Mucosa of descending colon (tissue), 3 donors: ENCODE data around the gene CPT1B. TPM values are rescaled to one million over a fixed set of nuclear protein-coding genes. Genes with fewer than 3 reads are reported as not detected.

Source experiments
- ATAC-seq: fragments of 200-7000 bp; cut with Tn5 transposase; one replicate; pipeline ENCODE4 v1.9.1; 2020; ENCODE audit warnings: mild to moderate bottlenecking, moderate library complexity
- DNase-seq, 3 donors: peaks; one replicate each; pipeline ENCODE4 v3.0.0-alpha.2; 2020
- H3K36me3 ChIP-seq: fragments of 200-600 bp; one replicate; pipeline ENCODE4 v1.8.0; 2021; ENCODE audit warnings: low read depth, mild to moderate bottlenecking
- H3K4me1 ChIP-seq: fragments of 200-600 bp; one replicate; pipeline ENCODE4 v1.8.0; 2021; ENCODE audit warnings: low read depth, mild to moderate bottlenecking
- H3K4me3 ChIP-seq: fragments of 200-600 bp; one replicate; pipeline ENCODE4 v1.8.0; 2021; ENCODE audit warnings: mild to moderate bottlenecking
- H3K9me3 ChIP-seq: fragments of 200-600 bp; one replicate; pipeline ENCODE4 v1.8.0; 2021; ENCODE audit warnings: mild to moderate bottlenecking
- intact Hi-C, 2 donors: fragments of 100-400 bp; cut with DNase I in 1 of 2; cut with micrococcal nuclease in 1 of 2; formaldehyde crosslinking; loops; one replicate each; pipeline versions ENCODE4 v1.11.0 to v1.11.1; 2022; cut with DNase I, micrococcal nuclease
- total RNA-seq, 3 donors: library from RNA; stranded (reverse); fragmentation: NEBNext Ultra II Directional in 2 of 3; extraction: Animal tissue kit (Norgen Biotek cat#: 25700) in 2 of 3; gene quantifications; one replicate each; pipeline versions ENCODE4 v1.2.1 to v1.2.4, GENCODE V29; 2021 to 2023
- TF ChIP-seq, protein P1 (sequence below): fragments of 200-600 bp; IDR thresholded peaks from one replicate; pipeline ENCODE4 v1.8.0; 2022; ENCODE audit warnings: antibody characterized with exemption, mild to moderate bottlenecking
- donor health status: DM: no; HTN: no; CAD: no; lungs with moderate emphysema.
- donor health status: DM: no; HTN: no; CAD: no.
- donor health status: DM: no; HTN: yes; CAD: no.

CPT1B gene
- total RNA-seq, 3 donors from 2014 or later, result 24.5 to 51.6 (median 29.9) TPM

DNA sequence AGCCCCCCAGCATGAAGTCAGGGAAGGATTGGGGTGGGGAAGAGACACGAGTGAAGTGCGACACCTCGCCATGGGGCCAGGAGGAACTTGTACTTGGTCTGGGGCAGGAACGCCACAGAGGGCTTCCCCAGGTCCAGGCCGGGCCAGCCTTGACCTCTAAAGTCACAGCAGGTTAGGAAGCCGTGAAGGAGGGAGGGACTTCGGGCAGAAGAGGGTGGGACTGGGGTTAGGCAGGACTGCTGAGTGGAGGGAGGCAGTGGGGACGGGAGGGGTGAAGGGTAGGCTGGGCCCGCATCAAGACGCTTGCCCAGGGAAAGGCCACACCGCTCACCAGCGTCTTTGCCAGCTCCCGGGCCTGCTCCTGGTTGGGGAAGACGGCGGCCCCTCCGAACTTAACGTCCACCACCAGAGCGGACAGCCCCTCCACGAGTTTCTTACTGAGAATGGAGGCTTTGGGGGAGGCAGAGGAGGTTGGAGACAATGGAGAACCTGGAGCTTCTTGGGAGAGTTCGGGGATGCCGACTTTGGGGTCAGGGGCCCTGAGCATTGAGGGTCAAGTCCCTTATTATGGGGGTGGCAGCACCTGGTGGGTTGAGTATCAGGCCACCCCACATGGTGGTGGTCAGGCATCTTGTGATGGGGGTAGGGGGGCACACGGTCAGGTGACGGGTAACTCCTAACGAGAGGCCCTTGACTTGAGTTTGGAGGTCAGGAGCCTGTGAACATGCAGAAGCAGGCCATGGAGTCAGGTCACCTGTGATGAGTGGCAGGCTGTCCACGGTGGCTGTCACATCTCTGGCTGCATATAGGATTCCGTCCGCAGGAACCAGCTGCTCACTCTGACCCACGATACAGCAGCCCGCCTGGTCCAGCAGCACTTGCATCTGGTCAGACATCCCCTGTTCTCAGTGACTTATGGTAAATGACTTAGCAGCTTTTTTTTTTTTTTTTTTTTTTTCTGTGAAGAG, 51.1 kb downstream of the CPT1B start:
- Histone ChIP-seq H3K9me3 (no peaks in the 10 kb centered on the region), H3K4me1 (peaks cover 49% of the 10 kb centered on the region), H3K36me3 (peaks cover 7% of the 10 kb centered on the region), H3K4me3 (no peak overlapping the region)
- TF ChIP-seq, protein P1, sequence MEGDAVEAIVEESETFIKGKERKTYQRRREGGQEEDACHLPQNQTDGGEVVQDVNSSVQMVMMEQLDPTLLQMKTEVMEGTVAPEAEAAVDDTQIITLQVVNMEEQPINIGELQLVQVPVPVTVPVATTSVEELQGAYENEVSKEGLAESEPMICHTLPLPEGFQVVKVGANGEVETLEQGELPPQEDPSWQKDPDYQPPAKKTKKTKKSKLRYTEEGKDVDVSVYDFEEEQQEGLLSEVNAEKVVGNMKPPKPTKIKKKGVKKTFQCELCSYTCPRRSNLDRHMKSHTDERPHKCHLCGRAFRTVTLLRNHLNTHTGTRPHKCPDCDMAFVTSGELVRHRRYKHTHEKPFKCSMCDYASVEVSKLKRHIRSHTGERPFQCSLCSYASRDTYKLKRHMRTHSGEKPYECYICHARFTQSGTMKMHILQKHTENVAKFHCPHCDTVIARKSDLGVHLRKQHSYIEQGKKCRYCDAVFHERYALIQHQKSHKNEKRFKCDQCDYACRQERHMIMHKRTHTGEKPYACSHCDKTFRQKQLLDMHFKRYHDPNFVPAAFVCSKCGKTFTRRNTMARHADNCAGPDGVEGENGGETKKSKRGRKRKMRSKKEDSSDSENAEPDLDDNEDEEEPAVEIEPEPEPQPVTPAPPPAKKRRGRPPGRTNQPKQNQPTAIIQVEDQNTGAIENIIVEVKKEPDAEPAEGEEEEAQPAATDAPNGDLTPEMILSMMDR, result no peak
- intact Hi-C loops, result loop anchor here in 1 of 2 donors (5.0 kb wide), 1 partner anchor 95 kb away; no protein-coding TSS in a partner anchor
- no peak for ATAC-seq
- DNase-seq, result peak; percentile 69 to 82 (median 73)

DNA sequence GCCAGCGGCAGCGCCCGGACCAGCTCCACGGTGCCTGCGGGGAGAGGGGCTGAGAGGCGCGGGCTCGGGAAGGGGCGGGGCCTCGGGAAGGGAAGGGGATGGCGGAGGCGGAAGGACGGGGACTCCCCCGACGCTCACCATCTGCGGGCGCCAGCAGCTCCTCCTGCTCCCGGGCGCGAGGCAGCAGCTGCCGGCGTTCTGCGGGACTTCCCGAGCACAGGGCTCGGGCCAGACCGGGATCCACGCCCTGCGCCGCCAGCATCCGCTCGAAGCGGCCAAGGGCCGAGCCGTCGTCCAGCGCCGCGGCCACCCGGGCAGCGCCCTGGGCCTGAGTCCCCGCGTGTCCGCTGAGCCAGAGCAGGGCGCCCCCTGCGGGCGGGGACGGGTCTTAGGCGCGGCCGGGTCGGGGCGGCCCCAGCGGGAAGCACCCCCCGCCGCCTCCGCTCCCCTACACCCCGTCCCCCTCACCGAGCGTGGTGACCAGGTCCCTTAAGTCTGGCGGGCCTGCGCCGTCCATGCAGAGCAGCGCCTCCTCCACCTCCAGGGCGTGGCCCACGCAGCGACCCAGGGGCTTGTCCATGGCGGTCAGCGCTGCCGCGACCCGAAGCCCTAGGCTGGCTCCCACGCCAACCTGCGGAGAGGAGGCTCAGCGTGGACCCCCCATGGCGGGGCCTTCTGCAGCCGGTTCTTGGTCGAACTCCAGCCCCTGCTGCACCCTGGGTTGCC, 52.0 kb downstream of the CPT1B start:
- Histone ChIP-seq H3K36me3 (peaks cover 7% of the 10 kb centered on the region), H3K9me3 (no peaks in the 10 kb centered on the region), H3K4me1 (peaks cover 49% of the 10 kb centered on the region), H3K4me3 (peak overlapping the region; percentile 46)
- peak; percentile 47 for ATAC-seq
- TF ChIP-seq, protein P1, result peak; percentile 69
- intact Hi-C loops, result loop anchor here in 1 of 2 donors (5.0 kb wide), 1 partner anchor 96 kb away; no protein-coding TSS in a partner anchor
- peak; percentile 81 to 94 (median 91) for DNase-seq

DNA sequence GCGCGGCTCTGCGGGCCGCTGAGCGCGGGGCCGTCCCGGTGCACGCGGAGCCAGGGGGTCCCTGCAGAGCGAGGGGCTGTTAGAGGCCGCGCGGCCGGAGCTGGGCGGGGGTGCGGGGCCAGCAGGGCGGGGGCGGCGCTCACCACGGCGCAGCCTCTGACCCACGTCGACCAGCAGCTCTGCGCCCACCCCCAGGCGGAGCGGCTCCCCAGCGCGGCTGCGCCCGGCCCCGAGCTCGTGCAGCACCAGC, 52.4 kb downstream of the CPT1B start:
- no peaks in the 10 kb centered on the region for H3K9me3 ChIP-seq
- peaks cover 7% of the 10 kb centered on the region for H3K36me3 ChIP-seq
- peaks cover 46% of the 10 kb centered on the region for H3K4me1 ChIP-seq
- H3K4me3 ChIP-seq, result peak overlapping the region; percentile 46
- DNase-seq, result no peak
- TF ChIP-seq, protein P1, result no peak
- intact Hi-C loops, result loop anchor here in 1 of 2 donors (5.0 kb wide), 1 partner anchor 97 kb away; no protein-coding TSS in a partner anchor
- no peak for ATAC-seq

DNA sequence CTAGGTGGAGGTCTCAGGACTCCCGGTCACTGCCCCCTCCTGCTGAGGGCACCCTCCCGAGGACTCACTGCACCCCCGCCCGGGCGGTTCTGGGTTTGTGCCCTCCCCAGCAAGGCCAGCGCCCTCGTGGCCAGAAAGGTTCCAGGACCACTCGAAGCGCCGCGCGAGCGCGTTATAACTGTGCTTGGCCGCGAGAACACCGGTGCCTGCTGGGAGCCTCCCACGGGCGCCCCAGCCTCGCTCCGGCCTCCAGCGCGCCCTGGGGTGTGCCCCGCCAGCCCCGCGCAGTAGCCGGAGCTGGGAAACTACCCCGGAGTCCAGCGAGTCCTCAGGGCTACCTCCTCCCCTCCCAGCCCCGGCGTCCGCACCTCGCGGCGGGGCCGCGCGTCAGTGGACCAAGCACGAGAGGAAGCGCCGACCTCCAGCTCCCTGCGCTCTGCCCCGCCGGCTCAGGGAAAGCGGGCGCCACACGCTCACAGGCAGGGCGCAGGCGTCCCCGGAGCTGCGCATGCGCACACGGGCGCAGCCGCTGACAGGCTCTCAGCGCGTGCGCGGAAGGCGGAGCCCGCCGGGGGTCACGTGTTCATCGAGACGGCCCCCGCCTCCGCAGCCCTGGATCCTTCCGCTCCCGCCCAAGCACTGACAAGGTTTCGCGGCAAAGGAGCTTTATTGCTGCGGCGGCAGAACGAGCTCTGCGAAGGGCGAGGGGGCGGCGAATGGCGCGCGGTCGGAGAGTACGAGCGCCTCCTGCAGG, 52.9 kb downstream of the CPT1B start, which contains the start of gene SCO2:
SCO2 (minus strand) TSS at position 495 of the 754 bp plus-strand sequence. CDS start 1,187 bp downstream, outside the sequence.
- DNase-seq, result peak; percentile 98
- TF ChIP-seq, protein P1, result peak; percentile 67
- intact Hi-C loops, result loop anchor here in 1 of 2 donors (5.0 kb wide), 1 partner anchor 97 kb away; no protein-coding TSS in a partner anchor
- Histone ChIP-seq H3K36me3 (peaks cover 7% of the 10 kb centered on the region), H3K4me1 (peaks cover 41% of the 10 kb centered on the region), H3K9me3 (no peaks in the 10 kb centered on the region), H3K4me3 (peak within 1 kb of the TSS; percentile 46)
- ATAC-seq, result peak; percentile 60

DNA sequence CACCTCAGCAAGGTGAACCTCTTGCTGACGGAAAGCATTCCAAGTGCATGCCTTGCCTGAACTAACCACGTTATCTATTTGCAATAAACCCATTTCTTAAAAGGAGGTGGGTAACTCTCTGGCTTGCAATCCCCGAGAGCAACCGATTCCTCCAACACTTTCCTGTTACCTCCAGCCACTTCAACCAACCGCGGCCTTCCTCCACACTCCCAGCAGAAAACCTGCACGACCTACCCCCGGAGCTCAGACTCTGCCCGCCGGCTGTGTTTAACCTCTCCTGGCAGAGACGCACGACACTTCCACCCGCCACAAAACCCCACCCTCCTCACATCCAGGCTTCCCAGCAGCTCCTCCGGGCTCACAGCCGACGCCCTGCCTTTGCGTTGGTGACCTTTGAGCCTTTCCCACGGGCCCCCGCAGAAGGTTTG, 53.5 kb downstream of the CPT1B start:
- intact Hi-C loops, result loop anchor here in 1 of 2 donors (5.0 kb wide), 1 partner anchor 98 kb away; no protein-coding TSS in a partner anchor

More for the DNA sequence above, 53.5 kb downstream of the CPT1B start:
- Histone ChIP-seq H3K4me3 (peak overlapping the region; percentile 46), H3K36me3 (peaks cover 7% of the 10 kb centered on the region), H3K9me3 (no peaks in the 10 kb centered on the region), H3K4me1 (peaks cover 40% of the 10 kb centered on the region)
- ATAC-seq (peak; percentile 47), DNase-seq (no peak)
- TF ChIP-seq, protein P1, result no peak
